Keratinocyte (primary cell): ENCODE data around the gene SPINT1. TPM values are rescaled to one million over a fixed set of nuclear protein-coding genes. Genes with fewer than 3 reads are reported as not detected.

ENCODE experiments used
- DNase-seq: peaks from one replicate; pipeline ENCODE4 v3.0.0-alpha.2; 2011; ENCODE audit warnings: low read depth, missing footprints, low spot score
- FAIRE-seq: peaks from 2 replicates; lab custom pipeline; 2011; peaks lifted over from hg19 to GRCh38; lab: Jason Lieb, UNC
- H2AFZ ChIP-seq: 2 replicates; pipeline ENCODE4 v1.6.0; 2012; ENCODE audit warnings: low read length, control low read depth, inconsistent platforms; ENCODE audit not compliant: control insufficient read depth
- H3K27ac ChIP-seq: 2 replicates; pipeline ENCODE4 v1.5.1; 2011; ENCODE audit warnings: low read length; ENCODE audit not compliant: control insufficient read depth, insufficient read depth
- H3K27me3 ChIP-seq: 3 replicates; pipeline ENCODE4 v1.6.0; 2011; ENCODE audit warnings: low read length; ENCODE audit not compliant: control insufficient read depth, insufficient read depth; ENCODE audit errors: extremely low read depth
- H3K36me3 ChIP-seq, 2 experiments: 2 replicates in 1 of 2; 3 replicates in 1 of 2; pipeline ENCODE4 v1.5.1; 2011; ENCODE audit warnings: low read length in 2 of 2, mild to moderate bottlenecking in 1 of 2; ENCODE audit not compliant: control insufficient read depth in 2 of 2, insufficient read depth in 2 of 2; ENCODE audit errors: extremely low read depth in 1 of 2
- H3K4me1 ChIP-seq: 3 replicates; pipeline ENCODE4 v1.5.1; 2011; ENCODE audit warnings: low read length; ENCODE audit not compliant: control insufficient read depth, insufficient read depth; ENCODE audit errors: extremely low read depth
- H3K4me2 ChIP-seq: 3 replicates; pipeline ENCODE4 v1.6.0; 2011; ENCODE audit warnings: low read depth, low read length; ENCODE audit not compliant: control insufficient read depth, insufficient read depth; ENCODE audit errors: extremely low read depth
- H3K4me3 ChIP-seq, 3 experiments: fragments of 200-600 bp in 1 of 3; sonication (generic) in 1 of 3; 2 replicates in 2 of 3; 3 replicates in 1 of 3; pipeline ENCODE4 v1.5.1; 2011 to 2016; ENCODE audit warnings: low read length in 3 of 3, mild to moderate bottlenecking in 3 of 3, control low read depth in 2 of 3, inconsistent platforms in 1 of 3, low read depth in 1 of 3, mixed read lengths in 1 of 3, mixed run types in 1 of 3, moderate library complexity in 1 of 3; ENCODE audit not compliant: control insufficient read depth in 2 of 3, insufficient read depth in 2 of 3; ENCODE audit errors: extremely low read depth in 1 of 3
- H3K79me2 ChIP-seq: 2 replicates; pipeline ENCODE4 v1.6.0; 2012; ENCODE audit warnings: low read length; ENCODE audit not compliant: control insufficient read depth, insufficient read depth
- H3K9ac ChIP-seq: 3 replicates; pipeline ENCODE4 v1.6.0; 2011; ENCODE audit warnings: low read length; ENCODE audit not compliant: control insufficient read depth, insufficient read depth; ENCODE audit errors: extremely low read depth
- H3K9me1 ChIP-seq: 3 replicates; pipeline ENCODE4 v1.6.0; 2011; ENCODE audit warnings: low read length; ENCODE audit not compliant: control insufficient read depth, insufficient read depth; ENCODE audit errors: extremely low read depth
- H3K9me3 ChIP-seq: 2 replicates; pipeline ENCODE4 v1.5.1; 2012; ENCODE audit warnings: low read depth, low read length; ENCODE audit not compliant: control insufficient read depth
- H4K20me1 ChIP-seq: 3 replicates; pipeline ENCODE4 v1.6.0; 2011; ENCODE audit warnings: low read length; ENCODE audit not compliant: control insufficient read depth, insufficient read depth; ENCODE audit errors: extremely low read depth
- CTCF ChIP-seq, 3 experiments: IDR thresholded peaks in 1 of 3; conservative IDR thresholded peaks in 1 of 3; optimal IDR thresholded peaks in 1 of 3; 2 replicates in 2 of 3; 3 replicates in 1 of 3; pipeline versions ENCODE3 to v1.5.1; 2011; ENCODE audit warnings: low read length in 3 of 3, mild to moderate bottlenecking in 3 of 3, moderate library complexity in 2 of 3, control low read depth in 1 of 3, inconsistent platforms in 1 of 3; ENCODE audit not compliant: insufficient read depth in 2 of 3; ENCODE audit errors: extremely low read depth in 1 of 3
- EZH2 ChIP-seq: IDR thresholded peaks from one replicate; pipeline ENCODE4 v1.6.1; 2012; ENCODE audit warnings: inconsistent platforms, mild to moderate bottlenecking, low read length, moderate library complexity
- dilution Hi-C: fragments of 300-500 bp; cut with MboI; formaldehyde crosslinking; loops from one replicate; pipeline ENCODE4 v1.7.0; 2020; ENCODE audit warnings: low sequenced_read_pairs; ENCODE audit not compliant: extremely low pct_ligation_motif_present
- polyA plus RNA-seq, 5 experiments: library from polyadenylated mRNA; depleted of rRNA in 3 of 5; stranded (reverse) in 3 of 5; stranded (forward) in 1 of 5; unstranded in 1 of 5; fragments of >200 nt; gene quantifications; 1 replicate in 1 of 5; 2 replicates in 3 of 5; 3 replicates in 1 of 5; pipeline versions ENCODE4 v1.2.1 to v1.2.3, GENCODE V29; 2011 to 2012; ENCODE audit warnings: missing spikeins in 2 of 5, low read depth in 1 of 5, low replicate concordance in 1 of 5

Gene SPINT1
- polyA plus RNA-seq, 1 donor (not counting 4 experiments of a cell fraction or from before 2014, with no cell fraction given) = 40.9 TPM

GRCh38 chr15:40863660-40864270, 19.9 kb downstream of the SPINT1 start:
- no peaks in the 10 kb centered on the region for H3K9me1 ChIP-seq
- no peaks in the 10 kb centered on the region for H3K27me3 ChIP-seq
- no peaks in the 10 kb centered on the region for H3K9me3 ChIP-seq
- no peak overlapping the region for H3K9ac ChIP-seq
- no peaks in the 10 kb centered on the region for H3K79me2 ChIP-seq
- no peak overlapping the region for H3K4me2 ChIP-seq
- H3K27ac ChIP-seq = no peak overlapping the region
- no peaks in the 10 kb centered on the region for H4K20me1 ChIP-seq
- TF ChIP-seq CTCF (optimal IDR thresholded peaks at IDR 0.05 in 1 of 3, IDR thresholded peaks at IDR 0.05 in 1 of 3, conservative IDR thresholded peaks at IDR 0.05 in 1 of 3; ENCODE audit: extremely low read depth in 1 of 3, insufficient read depth in 2 of 3, low read length in 3 of 3) (no peak), EZH2 (no peak)
- FAIRE-seq = no peak
- no peak overlapping the region for H3K4me3 ChIP-seq
- H3K4me1 ChIP-seq = peaks cover 16% of the 10 kb centered on the region
- dilution Hi-C loops = no loop called here
- H3K36me3 ChIP-seq = peaks cover under 1% of the 10 kb centered on the region in 2 experiments
- no peak for DNase-seq
- no peak overlapping the region for H2AFZ ChIP-seq

GRCh38 chr15:40867199-40867598, 23.4 kb downstream of the SPINT1 start:
- H3K27me3 ChIP-seq = no peaks in the 10 kb centered on the region
- no peaks in the 10 kb centered on the region for H3K9me3 ChIP-seq
- H2AFZ ChIP-seq = no peak overlapping the region
- H4K20me1 ChIP-seq = no peaks in the 10 kb centered on the region
- dilution Hi-C loops = no loop called here
- TF ChIP-seq CTCF (optimal IDR thresholded peaks at IDR 0.05 in 1 of 3, IDR thresholded peaks at IDR 0.05 in 1 of 3, conservative IDR thresholded peaks at IDR 0.05 in 1 of 3; ENCODE audit: extremely low read depth in 1 of 3, insufficient read depth in 2 of 3, low read length in 3 of 3) = no peak
- no peak overlapping the region for H3K27ac ChIP-seq
- no peak overlapping the region for H3K9ac ChIP-seq
- no peaks in the 10 kb centered on the region for H3K36me3 ChIP-seq
- no peaks in the 10 kb centered on the region for H3K79me2 ChIP-seq
- no peak overlapping the region for H3K4me3 ChIP-seq
- H3K4me2 ChIP-seq = no peak overlapping the region
- DNase-seq = no peak
- FAIRE-seq = no peak
- H3K4me1 ChIP-seq = peaks cover 21% of the 10 kb centered on the region
- H3K9me1 ChIP-seq = no peaks in the 10 kb centered on the region
